Fibroblast of lung (primary cell): ENCODE measurements around the gene GH1. TPM values are rescaled to one million over a fixed set of nuclear protein-coding genes. Genes with fewer than 3 reads are reported as not detected.

Experiments
- DNase-seq, 2 donors: peaks; one replicate each; pipeline versions ENCODE4 v3.0.0 to v3.0.0-alpha.2; 2010; ENCODE audit warnings: low read depth in 2 of 2
- H2AFZ ChIP-seq: 2 replicates; pipeline ENCODE4 v1.5.1; 2012; ENCODE audit warnings: low read length, control low read depth, inconsistent platforms
- H3K27ac ChIP-seq: 2 replicates; pipeline ENCODE4 v1.5.1; 2011; ENCODE audit warnings: low read length, control low read depth; ENCODE audit not compliant: insufficient read depth
- H3K27me3 ChIP-seq: 2 replicates; pipeline ENCODE4 v1.5.1; 2011; ENCODE audit warnings: mild to moderate bottlenecking, low read length; ENCODE audit not compliant: control insufficient read depth, insufficient read depth
- H3K36me3 ChIP-seq: 2 replicates; pipeline ENCODE4 v1.5.1; 2011; ENCODE audit warnings: low read length; ENCODE audit not compliant: control insufficient read depth, insufficient read depth
- H3K4me1 ChIP-seq: 2 replicates; pipeline ENCODE4 v1.5.1; 2011; ENCODE audit warnings: low read length; ENCODE audit not compliant: control insufficient read depth, insufficient read depth; ENCODE audit errors: extremely low read depth
- H3K4me2 ChIP-seq: 2 replicates; pipeline ENCODE4 v1.5.1; 2011; ENCODE audit warnings: low read length, control low read depth; ENCODE audit not compliant: insufficient read depth; ENCODE audit errors: extremely low read depth
- H3K4me3 ChIP-seq, 4 experiments: fragments of 200-600 bp in 1 of 4; sonication (generic) in 1 of 4; replicated peaks in 1 of 4; 2 replicates each; pipeline ENCODE4 v1.5.1; 2011 to 2016; ENCODE audit warnings: low read length in 4 of 4, low read depth in 3 of 4, mild to moderate bottlenecking in 3 of 4, control low read depth in 2 of 4, inconsistent platforms in 1 of 4, mixed read lengths in 1 of 4; ENCODE audit not compliant: insufficient read depth in 1 of 4; ENCODE audit errors: control extremely low read depth in 1 of 4
- H3K79me2 ChIP-seq: 2 replicates; pipeline ENCODE4 v1.5.1; 2012; ENCODE audit warnings: mild to moderate bottlenecking, low read length, inconsistent platforms; ENCODE audit not compliant: control insufficient read depth, insufficient read depth
- H3K9ac ChIP-seq: 2 replicates; pipeline ENCODE4 v1.5.1; 2011; ENCODE audit warnings: mild to moderate bottlenecking, low read length, control low read depth; ENCODE audit not compliant: insufficient read depth
- H3K9me3 ChIP-seq: 2 replicates; pipeline ENCODE4 v1.5.1; 2012; ENCODE audit warnings: low read depth, low read length; ENCODE audit not compliant: control insufficient read depth, insufficient read depth
- H4K20me1 ChIP-seq: 2 replicates; pipeline ENCODE4 v1.5.1; 2011; ENCODE audit warnings: low read length; ENCODE audit not compliant: control insufficient read depth, insufficient read depth; ENCODE audit errors: extremely low read depth
- CTCF ChIP-seq, 2 donors: IDR thresholded peaks in 1 of 2; conservative IDR thresholded peaks in 1 of 2; 1 replicate in 1 of 2; 2 replicates in 1 of 2; pipeline ENCODE4 v1.5.1; 2011 to 2012; ENCODE audit warnings: low read length in 2 of 2, control low read depth in 1 of 2, inconsistent platforms in 1 of 2, low read depth in 1 of 2, mild to moderate bottlenecking in 1 of 2
- EZH2 ChIP-seq: IDR thresholded peaks from 2 replicates; pipeline ENCODE4 v1.5.1; 2012; ENCODE audit warnings: low read length, control low read depth, mild to moderate bottlenecking; ENCODE audit errors: missing control alignments
- polyA plus RNA-seq, 2 donors: library from polyadenylated mRNA; depleted of rRNA in 1 of 2; stranded (reverse) in 1 of 2; unstranded in 1 of 2; fragments of >200 nt; gene quantifications; 2 replicates each; pipeline ENCODE4 v1.2.1, GENCODE V29; 2011 to 2012; ENCODE audit warnings: missing spikeins in 1 of 2
- total RNA-seq: library from RNA; depleted of rRNA; stranded (reverse); fragments of >200 nt; gene quantifications from 2 replicates; pipeline ENCODE4 v1.2.1, GENCODE V29; 2014

GH1 gene
- total and polyA plus RNA-seq, 2 donors (not counting 1 experiment from before 2014, with no cell fraction given) = not detected

- TF ChIP-seq EZH2 (no peak), CTCF (conservative IDR thresholded peaks at IDR 0.05 in 1 of 2, IDR thresholded peaks at IDR 0.05 in 1 of 2; ENCODE audit: low read depth in 1 of 2, low read length in 2 of 2) (no peak)
- Histone ChIP-seq H4K20me1 (no peaks in the 10 kb centered on the region), H3K4me1 (no peaks in the 10 kb centered on the region), H3K27me3 (no peaks in the 10 kb centered on the region), H3K4me2 (no peak overlapping the region), H3K79me2 (no peaks in the 10 kb centered on the region), H3K36me3 (no peaks in the 10 kb centered on the region), H3K4me3 (no peak overlapping the region), H2AFZ (no peak overlapping the region), H3K9me3 (no peaks in the 10 kb centered on the region), H3K27ac (no peak overlapping the region), H3K9ac (no peak overlapping the region)
- no peak for DNase-seq
Measured at GRCh38 chr17:63955791-63956190, 37.2 kb upstream of the GH1 start.

- Histone ChIP-seq H3K4me3 (no peak overlapping the region), H4K20me1 (no peaks in the 10 kb centered on the region), H3K27ac (no peak overlapping the region), H3K9me3 (no peaks in the 10 kb centered on the region), H2AFZ (no peak overlapping the region), H3K79me2 (no peaks in the 10 kb centered on the region), H3K36me3 (no peaks in the 10 kb centered on the region), H3K4me1 (no peaks in the 10 kb centered on the region), H3K4me2 (no peak overlapping the region), H3K27me3 (no peaks in the 10 kb centered on the region), H3K9ac (no peak overlapping the region)
- DNase-seq = no peak
- no peak for TF ChIP-seq CTCF (conservative IDR thresholded peaks at IDR 0.05 in 1 of 2, IDR thresholded peaks at IDR 0.05 in 1 of 2; ENCODE audit: low read depth in 1 of 2, low read length in 2 of 2)
- no peak for TF ChIP-seq EZH2
Measured at GRCh38 chr17:63955232-63955631, 36.6 kb upstream of the GH1 start.

- no peak overlapping the region for H3K9ac ChIP-seq
- no peak overlapping the region for H3K4me2 ChIP-seq
- no peak overlapping the region for H3K27ac ChIP-seq
- H3K36me3 ChIP-seq = no peaks in the 10 kb centered on the region
- H4K20me1 ChIP-seq = no peaks in the 10 kb centered on the region
- TF ChIP-seq CTCF (conservative IDR thresholded peaks at IDR 0.05 in 1 of 2, IDR thresholded peaks at IDR 0.05 in 1 of 2; ENCODE audit: low read depth in 1 of 2, low read length in 2 of 2) = no peak
- no peak for TF ChIP-seq EZH2
- no peaks in the 10 kb centered on the region for H3K79me2 ChIP-seq
- no peak for DNase-seq
- H3K4me3 ChIP-seq = no peak overlapping the region
- H2AFZ ChIP-seq = no peak overlapping the region
- H3K27me3 ChIP-seq = no peaks in the 10 kb centered on the region
- no peaks in the 10 kb centered on the region for H3K4me1 ChIP-seq
- H3K9me3 ChIP-seq = no peaks in the 10 kb centered on the region
Measured at GRCh38 chr17:63954402-63955063, 35.9 kb upstream of the GH1 start.
